ENCODE results near the gene B2M.
"Not testable (repeated sequence)": the region's sequence is repeated elsewhere in the genome, so short reads cannot be mapped to it uniquely, and the experiment has no call there.

Gene B2M

GRCh38 chr15:44711096-44711742 is at the start of gene B2M, which contains the start of gene PATL2:
B2M (plus strand) TSS chr15:44711517; CDS start chr15:44711547, 30 bp downstream.
PATL2 (minus strand) TSS chr15:44711323; CDS start chr15:44676490, 34,833 bp downstream.
- peak; percentile 94 for DNase-seq (ENCODE audit: low spot score)

- no peak for DNase-seq (ENCODE audit: low spot score)
Observed at GRCh38 chr15:44661576-44661975, 49.7 kb upstream of the B2M start.

GRCh38 chr15:44662478-44663409 is 48.6 kb upstream of the B2M start:
- DNase-seq (ENCODE audit: low spot score), result peak; percentile 79

DNA sequence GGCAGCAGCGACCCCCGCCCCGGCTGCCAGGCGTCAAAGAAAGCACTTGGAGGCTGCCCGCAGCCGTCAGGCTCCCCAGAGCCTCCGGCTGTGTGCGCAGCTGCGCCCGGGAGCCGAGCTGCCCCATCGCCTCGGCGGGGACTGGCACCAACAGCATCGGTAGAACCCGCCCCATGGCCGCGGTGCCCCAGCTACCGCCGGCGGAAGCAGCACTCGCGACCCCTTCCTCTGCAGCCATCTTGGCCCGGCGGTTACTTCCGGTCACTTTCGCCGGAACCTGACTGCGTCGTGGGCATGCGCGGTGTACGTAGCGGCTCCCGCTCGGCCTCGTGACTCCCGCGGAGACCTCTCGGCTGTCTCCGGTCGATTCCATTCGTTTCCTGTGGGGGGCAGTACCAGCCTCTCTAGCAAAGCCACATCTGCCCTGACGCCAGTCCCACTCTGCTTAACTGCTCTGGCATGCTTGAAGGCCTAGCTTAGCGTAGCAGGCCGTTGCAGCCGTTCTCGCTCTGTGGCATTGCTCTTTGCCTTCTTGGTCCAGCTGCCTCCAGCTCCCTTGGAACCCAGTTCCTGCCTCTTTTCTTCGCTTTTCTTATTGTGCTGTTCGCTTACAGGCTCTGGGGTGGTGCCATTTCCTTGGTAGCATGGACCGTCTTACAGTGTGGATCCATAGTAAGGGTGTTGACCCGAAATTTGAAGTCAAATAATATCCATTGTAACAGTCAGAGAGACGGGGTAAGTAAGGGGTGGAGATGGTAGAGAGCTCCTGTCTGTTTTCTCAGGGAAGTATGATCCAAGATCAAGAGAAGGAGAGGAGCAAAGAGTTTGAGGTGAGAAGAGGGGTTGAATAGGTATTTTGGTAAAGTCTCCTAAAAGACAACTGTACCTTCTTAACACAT is 47.7 kb upstream of the B2M start, which contains the start of gene SPG11:
Gene SPG11 (minus strand): TSS at position 253 of the 899 bp plus-strand sequence. CDS start 15 bp downstream, at position 238.
- DNase-seq (ENCODE audit: low spot score), result peak; percentile 92

GRCh38 chr15:44666210-44667038 is 44.9 kb upstream of the B2M start:
- DNase-seq (ENCODE audit: low spot score), result no peak

DNA sequence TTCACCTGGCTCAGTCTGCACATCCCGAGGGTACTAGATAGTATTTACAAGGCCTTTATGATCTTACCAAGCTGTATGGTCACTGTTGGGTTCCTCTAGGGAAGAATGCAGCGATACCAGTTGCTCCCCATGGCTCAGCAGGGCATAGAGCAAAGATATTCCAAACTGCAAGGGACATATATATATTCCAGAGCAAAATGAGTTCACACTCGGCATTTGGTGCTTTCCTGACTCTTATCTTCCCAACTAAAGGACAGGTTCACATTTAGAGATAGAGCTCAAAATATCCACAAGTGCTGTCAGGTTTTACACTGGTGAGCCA is 44.3 kb upstream of the B2M start:
- DNase-seq (ENCODE audit: low spot score), result no peak

DNA sequence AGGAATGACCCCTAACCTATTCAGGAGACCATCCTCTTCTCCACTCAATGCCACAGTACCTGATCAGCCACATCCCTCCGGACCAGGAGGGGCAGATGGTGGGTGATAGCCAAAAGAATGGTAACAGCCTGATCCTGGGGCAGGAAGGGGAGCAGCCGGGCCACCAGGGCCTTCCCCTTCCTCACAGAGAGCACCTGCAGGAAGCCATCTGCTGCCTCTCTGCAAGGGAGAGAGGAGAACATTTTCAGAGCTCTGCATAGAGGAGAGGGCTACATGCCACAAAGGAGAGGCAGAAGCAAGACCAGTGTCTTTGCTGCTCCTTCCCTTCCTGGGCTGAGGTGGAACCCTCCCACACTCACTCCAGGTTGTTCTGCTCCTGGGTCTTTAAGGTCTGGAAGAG is 42.4 kb upstream of the B2M start:
- no peak for DNase-seq (ENCODE audit: low spot score)

- DNase-seq (ENCODE audit: low spot score), result peak; percentile 24
Observed at GRCh38 chr15:44670087-44670950, 41.0 kb upstream of the B2M start.

DNA sequence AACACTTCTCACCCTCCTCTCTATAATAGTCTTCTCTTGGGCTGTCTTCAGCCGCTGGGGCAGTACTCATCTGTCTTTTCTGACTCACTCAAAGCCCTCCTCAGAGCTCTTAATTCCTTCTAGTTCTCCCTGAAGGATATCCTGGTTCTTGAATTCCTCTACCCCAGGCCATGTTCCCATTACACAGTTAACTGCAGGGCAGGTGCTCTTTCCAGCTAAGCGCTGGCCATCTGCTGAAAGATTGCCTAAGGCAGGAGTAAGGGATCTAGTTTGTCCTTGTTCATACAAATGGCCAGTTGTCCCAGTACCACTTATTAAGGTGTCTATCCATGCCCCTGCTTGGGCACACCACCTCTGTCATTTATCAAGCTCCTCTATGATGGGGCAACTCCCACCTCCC is 37.7 kb upstream of the B2M start:
- no peak for DNase-seq (ENCODE audit: low spot score)

DNA sequence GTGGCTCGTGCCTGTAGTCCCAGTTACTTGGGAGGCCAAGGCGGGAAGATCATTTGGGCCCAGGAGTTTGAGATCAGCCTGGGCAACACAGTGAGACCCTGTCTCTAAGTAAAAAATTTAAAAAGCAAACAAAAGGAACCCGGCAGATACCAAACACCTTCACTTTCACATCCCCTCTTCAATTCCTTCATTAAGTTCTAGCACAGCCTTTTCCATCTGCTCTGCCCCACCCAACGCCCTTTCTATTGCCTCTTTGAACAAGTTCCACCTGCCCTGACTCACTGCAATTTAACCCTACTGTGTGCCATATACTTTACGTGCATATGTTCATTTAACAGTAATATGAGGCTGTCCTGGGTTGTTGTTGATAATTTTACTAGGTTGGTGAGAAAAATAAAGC is 35.4 kb upstream of the B2M start:
- no peak for DNase-seq (ENCODE audit: low spot score)

DNA sequence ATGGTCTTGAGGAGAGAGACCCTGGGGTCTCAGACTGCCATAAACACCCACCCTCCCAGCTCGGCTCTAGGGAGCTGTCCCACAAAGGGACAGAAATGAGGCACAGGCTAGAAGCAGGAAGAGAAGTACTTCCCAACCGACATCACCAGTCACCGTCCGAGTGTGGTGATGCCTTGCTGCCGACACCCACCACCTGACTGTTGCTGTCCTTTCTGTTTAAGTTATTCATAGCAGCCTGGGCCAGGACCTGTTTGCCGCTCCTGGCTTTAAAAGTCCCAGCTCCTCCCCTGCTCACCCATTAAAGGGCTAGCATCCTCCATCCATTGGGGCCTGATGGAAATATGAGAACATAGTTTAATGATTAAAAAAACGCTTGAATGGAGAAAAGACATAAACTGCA is 34.6 kb upstream of the B2M start:
- no peak for DNase-seq (ENCODE audit: low spot score)

GRCh38 chr15:44682211-44682610 is 29.1 kb upstream of the B2M start:
- no peak for DNase-seq (ENCODE audit: low spot score)

GRCh38 chr15:44682809-44683682 is 28.3 kb upstream of the B2M start:
- not testable (repeated sequence) for DNase-seq (ENCODE audit: low spot score)

DNA sequence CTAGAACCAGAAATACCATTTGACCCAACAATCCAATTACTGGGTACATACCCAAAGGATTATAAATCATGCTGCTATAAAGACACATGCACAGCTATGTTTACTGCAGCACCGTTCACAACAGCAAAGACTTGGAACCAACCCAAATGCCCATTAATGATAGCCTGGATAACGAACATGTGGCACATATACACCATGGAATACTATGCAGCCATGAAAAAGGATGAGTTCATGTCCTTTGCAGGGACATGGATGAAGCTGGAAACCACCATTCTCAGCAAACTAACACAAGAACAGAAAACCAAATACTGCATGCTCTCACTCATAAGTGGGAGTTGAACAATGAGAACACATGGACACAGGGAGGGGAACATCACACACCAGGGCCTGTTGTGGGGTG is 22.0 kb upstream of the B2M start:
- not testable (repeated sequence) for DNase-seq (ENCODE audit: low spot score)

DNA sequence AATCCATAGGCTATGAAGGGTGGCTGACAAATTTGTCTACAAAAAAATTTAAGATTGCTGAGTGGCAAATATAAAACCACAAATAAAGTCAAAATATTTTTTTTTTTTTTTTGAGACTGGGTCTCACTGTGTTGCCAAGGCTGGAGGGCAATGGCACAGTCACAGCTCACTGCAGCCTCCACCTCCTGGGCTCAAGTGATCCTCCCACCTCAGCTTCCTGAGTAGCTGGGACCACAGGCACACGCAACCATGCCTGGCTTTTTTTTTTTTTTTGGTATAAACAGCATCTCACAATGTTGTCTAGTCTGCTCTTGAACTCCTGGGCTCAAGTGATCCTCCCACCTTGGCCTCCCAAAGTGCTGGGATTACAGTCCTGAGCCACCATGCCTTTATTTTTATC is 21.1 kb upstream of the B2M start:
- DNase-seq (ENCODE audit: low spot score), result not testable (repeated sequence)

DNA sequence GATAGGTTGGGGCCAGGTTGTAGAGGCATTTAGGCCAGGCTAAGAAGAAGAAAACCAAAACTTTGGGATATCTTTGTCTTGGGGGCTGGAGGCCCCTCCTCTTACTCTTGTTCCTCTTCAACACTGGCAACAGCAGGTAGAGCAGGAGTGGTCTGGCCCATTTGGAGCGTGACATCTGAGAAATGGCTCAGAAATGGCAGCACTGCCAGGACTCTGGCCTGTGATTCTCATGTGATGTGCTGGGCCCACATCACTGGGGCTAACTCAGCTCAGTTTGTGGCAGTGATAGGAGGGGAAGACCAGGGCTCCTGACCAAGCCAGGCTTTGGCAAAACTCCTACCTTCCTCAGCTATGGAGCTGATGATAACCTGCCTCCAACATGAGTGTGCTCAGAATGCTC is 18.7 kb upstream of the B2M start:
- no peak for DNase-seq (ENCODE audit: low spot score)

- DNase-seq (ENCODE audit: low spot score), result no peak
Observed at GRCh38 chr15:44694416-44694815, 16.9 kb upstream of the B2M start.

- DNase-seq (ENCODE audit: low spot score), result no peak
Observed at GRCh38 chr15:44695294-44695693, 16.0 kb upstream of the B2M start.

DNA sequence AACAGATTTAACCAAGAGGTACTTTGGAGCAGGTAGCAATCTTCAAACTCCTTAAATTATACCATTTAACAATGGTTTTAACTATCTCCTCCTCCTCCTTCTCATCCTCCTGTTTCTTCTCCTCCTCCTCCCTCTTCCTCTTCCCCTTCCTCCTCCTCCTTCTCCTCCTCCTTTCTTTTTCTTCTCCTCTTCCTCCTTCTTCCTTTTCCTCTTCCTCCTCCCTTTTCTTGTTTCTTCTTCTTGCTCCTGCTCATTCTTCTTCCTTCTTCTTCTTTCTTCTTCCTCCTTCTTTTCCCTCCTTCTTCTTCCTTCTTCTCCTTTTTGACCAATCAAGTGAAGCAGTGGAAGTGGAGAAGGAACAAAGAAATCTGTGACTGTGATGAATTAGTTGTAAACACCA is 14.3 kb upstream of the B2M start:
- DNase-seq (ENCODE audit: low spot score), result no peak
